GM21360 (cell line): ENCODE measurements around the gene FRMPD4.

Experiments used
- ATAC-seq: cut with Tn5 transposase; IDR thresholded peaks from one replicate; pipeline ENCODE4 v1.9.1; 2021; ENCODE audit warnings: mild to moderate bottlenecking, moderate library complexity; ENCODE audit not compliant: unreplicated experiment

The FRMPD4 gene

GRCh38 chrX:12360383-12360782 lies 222.1 kb downstream of the FRMPD4 start:
- ATAC-seq = no peak

GRCh38 chrX:12360986-12361598 lies 222.8 kb downstream of the FRMPD4 start:
- ATAC-seq = no peak

GRCh38 chrX:12363216-12363615 lies 224.9 kb downstream of the FRMPD4 start:
- ATAC-seq = no peak

GRCh38 chrX:12366440-12366839 lies 228.2 kb downstream of the FRMPD4 start:
- ATAC-seq = no peak

- ATAC-seq = no peak
These were observed 229.0 kb downstream of the FRMPD4 start for GRCh38 chrX:12367254-12367653.

- no peak for ATAC-seq
These were observed 232.3 kb downstream of the FRMPD4 start for GRCh38 chrX:12370497-12370986.

GRCh38 chrX:12372111-12372510 lies 233.8 kb downstream of the FRMPD4 start:
- no peak for ATAC-seq

GRCh38 chrX:12374286-12374685 lies 236.0 kb downstream of the FRMPD4 start:
- no peak for ATAC-seq

- ATAC-seq = no peak
These were observed 240.0 kb downstream of the FRMPD4 start for GRCh38 chrX:12378253-12378652.

GRCh38 chrX:12378706-12379105 lies 240.4 kb downstream of the FRMPD4 start:
- ATAC-seq = no peak

- ATAC-seq = no peak
These were observed 241.4 kb downstream of the FRMPD4 start for GRCh38 chrX:12379671-12380070.

- ATAC-seq = no peak
These were observed 244.9 kb downstream of the FRMPD4 start for GRCh38 chrX:12383196-12383595.

- ATAC-seq = no peak
These were observed 252.0 kb downstream of the FRMPD4 start for GRCh38 chrX:12390301-12390700.

GRCh38 chrX:12396584-12396983 lies 258.3 kb downstream of the FRMPD4 start:
- no peak for ATAC-seq

- ATAC-seq = no peak
These were observed 261.9 kb downstream of the FRMPD4 start for GRCh38 chrX:12400218-12400617.

GRCh38 chrX:12401252-12401651 lies 263.0 kb downstream of the FRMPD4 start:
- ATAC-seq = no peak

- no peak for ATAC-seq
These were observed 265.3 kb downstream of the FRMPD4 start for GRCh38 chrX:12403474-12404082.

GRCh38 chrX:12405306-12405705 lies 267.0 kb downstream of the FRMPD4 start:
- no peak for ATAC-seq

GRCh38 chrX:12410523-12410922 lies 272.2 kb downstream of the FRMPD4 start:
- no peak for ATAC-seq

- ATAC-seq = no peak
These were observed 273.6 kb downstream of the FRMPD4 start for GRCh38 chrX:12411831-12412230.

- no peak for ATAC-seq
These were observed 274.3 kb downstream of the FRMPD4 start for GRCh38 chrX:12412561-12412960.

GRCh38 chrX:12419591-12419990 lies 281.3 kb downstream of the FRMPD4 start:
- no peak for ATAC-seq

- ATAC-seq = no peak
These were observed 283.6 kb downstream of the FRMPD4 start for GRCh38 chrX:12421918-12422317.
